EL (cell line): ENCODE data around the gene SNAPC2.
"Not testable (repeated sequence)": the region's sequence is repeated elsewhere in the genome, so short reads cannot be mapped to it uniquely, and the experiment has no call there.

Source experiments
- DNase-seq: peaks from one replicate; pipeline ENCODE4 v3.0.0-alpha.2; 2016

Gene SNAPC2

GRCh38 chr19:7941895-7942596 is 21.9 kb downstream of the SNAPC2 start:
- no peak for DNase-seq

- no peak for DNase-seq
These were observed 22.9 kb downstream of the SNAPC2 start for GRCh38 chr19:7942981-7943443.

GRCh38 chr19:7943444-7944176 is 23.5 kb downstream of the SNAPC2 start, which contains the start of gene TIMM44:
TSS of gene TIMM44 (minus strand) at chr19:7943666. CDS start at chr19:7943651, 15 bp downstream.
- peak; percentile 100 for DNase-seq

GRCh38 chr19:7944177-7944761 is 24.1 kb downstream of the SNAPC2 start:
- peak; percentile 91 for DNase-seq

GRCh38 chr19:7947939-7948338 is 27.8 kb downstream of the SNAPC2 start:
- no peak for DNase-seq

- DNase-seq = peak; percentile 47
These were observed 32.9 kb downstream of the SNAPC2 start for GRCh38 chr19:7953060-7953459.

GRCh38 chr19:7953576-7953975 is 33.4 kb downstream of the SNAPC2 start:
- no peak for DNase-seq

- no peak for DNase-seq
These were observed 35.6 kb downstream of the SNAPC2 start for GRCh38 chr19:7955696-7956095.

GRCh38 chr19:7959211-7959610 is 39.1 kb downstream of the SNAPC2 start:
- no peak for DNase-seq

- not testable (repeated sequence) for DNase-seq
These were observed 40.9 kb downstream of the SNAPC2 start for GRCh38 chr19:7961082-7961481.

- no peak for DNase-seq
These were observed 41.9 kb downstream of the SNAPC2 start for GRCh38 chr19:7961920-7962626.

- DNase-seq = no peak
These were observed 42.6 kb downstream of the SNAPC2 start for GRCh38 chr19:7962644-7963268.

GRCh38 chr19:7963566-7963965 is 43.4 kb downstream of the SNAPC2 start:
- DNase-seq = no peak

GRCh38 chr19:7965259-7965841 is 45.2 kb downstream of the SNAPC2 start:
- no peak for DNase-seq

- DNase-seq = no peak
These were observed 46.0 kb downstream of the SNAPC2 start for GRCh38 chr19:7965921-7966665.

- DNase-seq = no peak
These were observed 48.1 kb downstream of the SNAPC2 start for GRCh38 chr19:7968008-7968795.

- DNase-seq = no peak
These were observed 48.8 kb downstream of the SNAPC2 start for GRCh38 chr19:7968796-7969554.

- no peak for DNase-seq
These were observed 49.4 kb downstream of the SNAPC2 start for GRCh38 chr19:7969555-7969939.

- peak; percentile 42 for DNase-seq
These were observed 50.7 kb downstream of the SNAPC2 start for GRCh38 chr19:7970716-7971448.
